D721Med (cell line): Measurements from ENCODE around the gene COBL.

ENCODE experiments used
- DNase-seq: peaks from one replicate; pipeline ENCODE4 v3.0.0; 2011; ENCODE audit warnings: low spot score; ENCODE audit not compliant: insufficient read length
- FAIRE-seq: peaks from 2 replicates; lab custom pipeline; 2011; peaks lifted over from hg19 to GRCh38; lab: Jason Lieb, UNC
- CTCF ChIP-seq: IDR thresholded peaks from 2 replicates; pipeline ENCODE4 v1.5.1; 2012; ENCODE audit warnings: mild to moderate bottlenecking, control low read depth; ENCODE audit not compliant: insufficient read depth; ENCODE audit errors: missing control alignments

Gene COBL

DNA sequence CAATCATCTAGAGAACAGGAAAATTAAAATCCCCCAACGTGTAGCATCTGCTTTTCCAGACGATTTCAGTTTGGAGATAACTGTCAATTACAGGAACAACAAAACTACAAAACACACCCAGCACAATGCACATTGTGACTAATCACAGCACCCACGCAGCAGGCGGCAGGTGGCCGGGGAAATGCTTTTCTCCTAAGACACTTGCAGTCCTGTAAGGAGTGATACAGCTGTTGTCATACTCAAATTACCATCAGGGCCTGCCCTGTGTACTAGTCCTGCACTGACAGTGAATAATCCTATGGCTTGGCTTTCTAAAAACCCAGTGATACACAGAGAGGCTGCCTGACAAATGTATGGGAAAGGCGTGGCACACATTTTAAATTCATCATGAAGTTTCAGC is 37.8 kb downstream of the COBL start:
- peak; percentile 11 for FAIRE-seq

GRCh38 chr7:51276967-51277366 is 39.6 kb downstream of the COBL start:
- no peak for TF ChIP-seq CTCF
- DNase-seq (no peak), FAIRE-seq (peak; percentile 60)

More for the DNA sequence above, 37.8 kb downstream of the COBL start:
- TF ChIP-seq CTCF, result no peak
- no peak for DNase-seq

DNA sequence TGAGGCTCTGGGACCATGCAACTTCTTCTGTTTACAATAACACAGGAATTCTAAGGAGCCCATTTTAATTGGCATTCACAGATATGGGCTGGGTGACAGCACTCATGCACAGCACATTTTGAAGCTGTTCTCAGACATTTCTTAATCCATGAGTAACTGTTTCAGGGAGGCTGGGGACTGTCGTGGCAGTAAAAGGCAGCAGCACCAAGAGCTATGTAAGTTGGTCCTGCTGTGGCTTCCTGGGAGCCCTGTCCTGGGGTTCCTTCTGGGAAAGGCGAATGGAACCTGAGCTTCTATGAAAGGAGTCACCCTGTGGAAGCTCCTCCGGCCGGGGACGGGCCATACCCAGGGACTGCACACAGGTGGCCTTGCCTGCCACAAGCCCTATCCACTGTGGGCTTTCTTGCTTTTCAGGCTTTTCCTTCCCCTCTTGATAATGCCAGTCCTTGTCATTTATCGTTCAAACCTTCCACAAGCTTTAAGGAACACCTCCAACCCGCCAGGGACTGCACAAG is 40.5 kb downstream of the COBL start:
- no peak for FAIRE-seq
- TF ChIP-seq CTCF, result no peak
- no peak for DNase-seq

DNA sequence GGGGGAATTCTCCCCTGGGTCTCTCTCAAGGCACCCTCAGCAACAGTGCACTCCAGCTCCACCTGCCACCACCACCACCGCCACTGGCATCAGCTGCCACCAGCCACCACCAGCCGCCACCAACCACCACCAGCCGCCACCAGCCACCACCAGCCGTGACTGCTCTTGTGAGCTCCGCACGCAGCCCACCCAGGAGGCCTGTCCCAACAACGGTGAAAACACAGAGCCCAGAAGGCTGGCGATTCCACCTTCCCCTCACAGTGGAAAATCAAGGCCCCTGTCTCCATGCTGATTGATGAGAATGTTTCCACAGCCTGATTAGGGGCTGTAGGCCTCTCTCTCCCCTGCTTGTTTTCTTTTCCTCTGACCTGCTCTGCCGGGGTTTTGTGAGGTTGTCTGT is 41.1 kb downstream of the COBL start:
- FAIRE-seq, result no peak
- TF ChIP-seq CTCF, result no peak
- no peak for DNase-seq

- DNase-seq, result no peak
- TF ChIP-seq CTCF, result no peak
- FAIRE-seq, result no peak
These were observed 41.7 kb downstream of the COBL start for GRCh38 chr7:51274955-51275354.

GRCh38 chr7:51274001-51274400 is 42.6 kb downstream of the COBL start:
- DNase-seq (no peak), FAIRE-seq (no peak)
- TF ChIP-seq CTCF, result no peak

DNA sequence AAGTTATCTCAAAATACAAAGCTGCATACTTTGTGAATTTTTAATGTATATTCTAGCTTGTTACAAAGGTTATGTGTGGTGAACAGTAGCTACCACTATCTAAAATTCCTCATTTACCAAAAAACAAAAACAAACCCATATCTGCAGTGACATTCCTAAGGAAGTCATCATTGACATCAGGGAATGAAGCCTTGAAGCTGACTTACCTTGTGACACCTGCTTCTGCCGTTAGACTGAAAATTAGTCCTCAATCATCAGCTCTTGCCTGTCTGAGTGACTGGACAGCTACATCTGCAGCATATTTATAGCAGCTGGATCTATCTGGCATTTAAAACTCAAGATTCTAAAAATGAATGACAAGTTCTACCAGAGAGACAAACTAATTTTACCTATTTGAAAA is 43.2 kb downstream of the COBL start:
- TF ChIP-seq CTCF, result no peak
- DNase-seq (no peak), FAIRE-seq (no peak)
